Kidney (tissue), 14 donors: ENCODE results near the gene DTX4. TPM values are rescaled to one million over a fixed set of nuclear protein-coding genes. Genes with fewer than 3 reads are reported as not detected.

Experiments used
- DNase-seq, 5 donors: peaks; one replicate each; pipeline ENCODE4 v3.0.0-alpha.2; 2013 to 2020
- FAIRE-seq: peaks from 2 replicates; lab custom pipeline; 2012; peaks lifted over from hg19 to GRCh38; lab: Jason Lieb, UNC
- H3K27ac ChIP-seq, 2 donors: one replicate each; pipeline ENCODE4 v1.7.0; 2013; ENCODE audit warnings: low read depth in 2 of 2, low read length in 2 of 2, inconsistent platforms in 1 of 2
- H3K27me3 ChIP-seq: one replicate; pipeline ENCODE4 v1.7.1; 2013; ENCODE audit warnings: low read length, inconsistent platforms; ENCODE audit not compliant: control insufficient read depth, insufficient read depth
- H3K36me3 ChIP-seq, 3 donors: one replicate each; pipeline versions ENCODE4 v1.7.0 to v1.7.1; 2013; ENCODE audit warnings: low read length in 3 of 3, control low read depth in 1 of 3, inconsistent platforms in 1 of 3; ENCODE audit not compliant: insufficient read depth in 3 of 3, control insufficient read depth in 2 of 3
- H3K4me1 ChIP-seq, 3 donors: one replicate each; pipeline versions ENCODE4 v1.7.0 to v1.7.1; 2013; ENCODE audit warnings: low read length in 3 of 3, inconsistent platforms in 1 of 3, low read depth in 1 of 3; ENCODE audit not compliant: control insufficient read depth in 2 of 3, insufficient read depth in 2 of 3
- H3K4me3 ChIP-seq, 3 donors: one replicate each; pipeline versions ENCODE4 v1.7.0 to v1.8.1; 2013; ENCODE audit warnings: low read length in 3 of 3, control low read depth in 1 of 3, inconsistent platforms in 1 of 3
- H3K9ac ChIP-seq, 3 donors: one replicate each; pipeline versions ENCODE4 v1.7.0 to v1.7.1; 2013; ENCODE audit warnings: low read length in 3 of 3, control low read depth in 1 of 3, inconsistent platforms in 1 of 3
- H3K9me3 ChIP-seq, 3 donors: one replicate each; pipeline versions ENCODE4 v1.7.0 to v1.7.1; 2013; ENCODE audit warnings: low read length in 3 of 3, control low read depth in 1 of 3, inconsistent platforms in 1 of 3; ENCODE audit not compliant: control insufficient read depth in 2 of 3, insufficient read depth in 1 of 3
- intact Hi-C: fragments of 100-400 bp; cut with DNase I; formaldehyde crosslinking; loops from one replicate; pipeline ENCODE4 v1.11.1; 2022
- polyA plus RNA-seq: library from polyadenylated mRNA; stranded (reverse); fragments of 350-450 nt; fragmentation: Illumina TruSeq; extraction: RNeasy Lipid Tissue Mini Kit (QIAGEN cat#74804); gene quantifications from one replicate; pipeline ENCODE4 v1.2.3, GENCODE V29; 2014; ENCODE audit warnings: low read depth, low replicate concordance; ENCODE audit not compliant: insufficient read depth
- total RNA-seq: library from RNA; stranded (reverse); fragmentation: NEBNext Ultra II Directional; extraction: Animal tissue kit (Norgen Biotek cat#: 25700); gene quantifications from one replicate; pipeline ENCODE4 v1.2.1, GENCODE V29; 2021
- TF ChIP-seq, protein P1 (sequence below): IDR thresholded peaks from 3 replicates; pipeline ENCODE4 v1.5.1; 2012; ENCODE audit warnings: mild to moderate bottlenecking, moderate library complexity, borderline replicate concordance; ENCODE audit not compliant: insufficient read depth; ENCODE audit errors: extremely low read depth
- donor health status: control.
- donor health status: control.
- donor health status: control.
- donor health status: control.
- donor health status: control.
- donor health status: DM: yes; HTN: yes; CAD: no.
- donor health status: Normal renal cell carcinoma (clear cell type).

DTX4 gene
- total and polyA plus RNA-seq, 2 donors from 2014 or later, result 7.2 to 21.8 TPM

DNA sequence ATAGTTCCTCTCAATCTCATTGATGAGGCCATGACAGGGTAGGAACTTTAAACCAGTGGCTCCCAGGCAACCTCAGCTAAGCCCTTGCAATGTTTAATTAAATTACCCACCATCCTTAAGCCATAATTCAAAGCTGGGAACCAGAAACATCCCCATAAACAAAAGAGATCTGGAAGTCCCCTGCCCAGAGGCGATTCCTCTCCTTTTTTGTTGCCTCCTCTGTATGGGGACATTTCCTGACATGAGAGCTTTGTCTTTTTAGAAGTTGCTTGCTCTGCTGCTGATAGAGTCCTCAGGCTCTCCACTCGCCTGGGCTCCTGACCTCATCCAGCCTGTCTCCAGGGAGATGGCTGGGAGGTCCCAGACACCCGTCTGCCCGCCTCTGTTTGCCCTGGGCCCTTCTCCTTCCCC is 3.2 kb downstream of the DTX4 start:
- no peaks in the 10 kb centered on the region for H3K9me3 ChIP-seq
- H3K27me3 ChIP-seq, result no peaks in the 10 kb centered on the region
- no peaks in the 10 kb centered on the region for H3K36me3 ChIP-seq
- DNase-seq (no peak), FAIRE-seq (no peak)
- peak overlapping the region in 1 of 3 donors; percentile 10 for H3K4me3 ChIP-seq
- TF ChIP-seq, protein P1, sequence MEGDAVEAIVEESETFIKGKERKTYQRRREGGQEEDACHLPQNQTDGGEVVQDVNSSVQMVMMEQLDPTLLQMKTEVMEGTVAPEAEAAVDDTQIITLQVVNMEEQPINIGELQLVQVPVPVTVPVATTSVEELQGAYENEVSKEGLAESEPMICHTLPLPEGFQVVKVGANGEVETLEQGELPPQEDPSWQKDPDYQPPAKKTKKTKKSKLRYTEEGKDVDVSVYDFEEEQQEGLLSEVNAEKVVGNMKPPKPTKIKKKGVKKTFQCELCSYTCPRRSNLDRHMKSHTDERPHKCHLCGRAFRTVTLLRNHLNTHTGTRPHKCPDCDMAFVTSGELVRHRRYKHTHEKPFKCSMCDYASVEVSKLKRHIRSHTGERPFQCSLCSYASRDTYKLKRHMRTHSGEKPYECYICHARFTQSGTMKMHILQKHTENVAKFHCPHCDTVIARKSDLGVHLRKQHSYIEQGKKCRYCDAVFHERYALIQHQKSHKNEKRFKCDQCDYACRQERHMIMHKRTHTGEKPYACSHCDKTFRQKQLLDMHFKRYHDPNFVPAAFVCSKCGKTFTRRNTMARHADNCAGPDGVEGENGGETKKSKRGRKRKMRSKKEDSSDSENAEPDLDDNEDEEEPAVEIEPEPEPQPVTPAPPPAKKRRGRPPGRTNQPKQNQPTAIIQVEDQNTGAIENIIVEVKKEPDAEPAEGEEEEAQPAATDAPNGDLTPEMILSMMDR, result no peak
- peaks cover 6 to 29% (median 10%) of the 10 kb centered on the region in 3 donors for H3K4me1 ChIP-seq
- intact Hi-C loops, result no loop called here
- peak overlapping the region; percentile 9 to 39 for H3K27ac ChIP-seq
- H3K9ac ChIP-seq, result no peak overlapping the region

DNA sequence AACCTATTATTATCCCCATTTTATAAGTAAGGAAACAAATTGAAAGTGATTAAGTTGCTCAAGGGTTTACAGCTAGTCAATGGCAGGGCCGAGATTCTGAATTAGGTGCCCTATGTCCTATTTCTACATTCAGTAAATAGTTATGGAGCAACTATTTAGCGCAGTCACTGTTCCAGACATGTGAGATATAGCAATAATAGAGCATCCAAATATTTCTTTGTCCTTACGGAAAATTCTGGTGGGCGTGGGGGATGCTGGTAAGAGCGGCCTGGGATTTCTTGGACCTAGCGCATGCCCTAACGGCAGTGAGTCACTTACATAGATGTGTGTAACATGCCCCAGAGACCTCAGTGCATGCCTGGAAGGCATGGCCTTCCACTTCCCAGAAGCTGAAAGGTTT is 4.4 kb downstream of the DTX4 start:
- intact Hi-C loops, result no loop called here
- no peak overlapping the region for H3K27ac ChIP-seq
- FAIRE-seq, result no peak
- H3K9me3 ChIP-seq, result no peaks in the 10 kb centered on the region
- H3K9ac ChIP-seq, result no peak overlapping the region
- DNase-seq, result no peak
- peaks cover 4 to 29% (median 10%) of the 10 kb centered on the region in 3 donors for H3K4me1 ChIP-seq
- H3K36me3 ChIP-seq, result no peaks in the 10 kb centered on the region
- TF ChIP-seq, protein P1, result no peak
- no peaks in the 10 kb centered on the region for H3K27me3 ChIP-seq
- H3K4me3 ChIP-seq, result no peak overlapping the region

DNA sequence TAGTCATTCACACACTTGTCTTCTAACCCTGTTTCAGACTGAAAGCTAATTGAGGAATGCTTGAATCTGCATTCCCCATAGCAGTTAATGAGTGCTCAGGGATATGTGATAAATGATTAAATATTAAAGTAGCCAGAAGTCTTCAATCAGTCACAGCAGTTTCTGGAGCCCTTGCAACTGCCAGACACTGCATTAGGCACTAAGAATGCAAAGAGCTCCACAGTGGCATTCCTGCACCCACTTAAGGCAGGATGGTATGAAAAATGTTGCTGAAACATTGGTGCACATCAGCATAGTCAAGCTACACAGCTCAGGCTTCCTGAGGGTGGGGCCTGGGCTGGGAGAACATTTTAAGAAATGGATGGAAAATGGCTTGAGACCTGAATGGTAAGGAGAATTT is 6.5 kb downstream of the DTX4 start:
- H3K27ac ChIP-seq, result peak overlapping the region in 1 of 2 donors; percentile 8
- peak in 1 of 5 donors; percentile 31 for DNase-seq
- H3K4me1 ChIP-seq, result peaks cover 4 to 29% (median 10%) of the 10 kb centered on the region in 3 donors
- TF ChIP-seq, protein P1, result no peak
- H3K9ac ChIP-seq, result no peak overlapping the region
- intact Hi-C loops, result no loop called here
- no peak for FAIRE-seq
- H3K36me3 ChIP-seq, result peaks cover 0 to 11% (median 9%) of the 10 kb centered on the region in 3 donors
- H3K27me3 ChIP-seq, result no peaks in the 10 kb centered on the region
- no peaks in the 10 kb centered on the region for H3K9me3 ChIP-seq
- H3K4me3 ChIP-seq, result no peak overlapping the region

DNA sequence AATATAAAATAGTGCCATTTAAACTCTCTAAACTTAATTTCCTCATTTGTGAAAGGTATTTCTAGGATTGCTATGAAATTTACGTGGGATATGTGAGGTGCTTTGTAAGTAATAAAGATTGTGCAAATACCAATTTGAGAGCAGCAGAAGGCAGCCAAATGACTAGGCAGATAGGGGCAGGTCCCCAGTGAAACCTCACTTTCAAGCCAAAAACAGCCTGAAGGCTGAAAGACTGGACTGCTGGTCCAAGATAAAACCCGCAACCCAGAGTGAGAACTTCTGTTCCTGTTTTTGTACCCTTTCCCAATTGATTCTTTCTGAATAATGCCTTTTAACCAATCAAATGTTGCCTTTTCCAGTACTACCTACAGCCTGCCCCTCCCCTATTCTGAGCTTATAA is 7.2 kb downstream of the DTX4 start:
- Histone ChIP-seq H3K4me1 (peaks cover 5 to 24% (median 11%) of the 10 kb centered on the region in 3 donors), H3K27me3 (no peaks in the 10 kb centered on the region), H3K9ac (no peak overlapping the region), H3K9me3 (no peaks in the 10 kb centered on the region), H3K27ac (no peak overlapping the region), H3K4me3 (no peak overlapping the region), H3K36me3 (peaks cover 0 to 11% (median 9%) of the 10 kb centered on the region in 3 donors)
- intact Hi-C loops, result no loop called here
- TF ChIP-seq, protein P1, result no peak
- DNase-seq (no peak), FAIRE-seq (no peak)
